COLO829 (cell line): ENCODE measurements around the gene TPM1.

Experiments
- DNase-seq: peaks from one replicate; pipeline ENCODE4 v3.0.0; 2012; ENCODE audit warnings: low spot score

The TPM1 gene

DNA sequence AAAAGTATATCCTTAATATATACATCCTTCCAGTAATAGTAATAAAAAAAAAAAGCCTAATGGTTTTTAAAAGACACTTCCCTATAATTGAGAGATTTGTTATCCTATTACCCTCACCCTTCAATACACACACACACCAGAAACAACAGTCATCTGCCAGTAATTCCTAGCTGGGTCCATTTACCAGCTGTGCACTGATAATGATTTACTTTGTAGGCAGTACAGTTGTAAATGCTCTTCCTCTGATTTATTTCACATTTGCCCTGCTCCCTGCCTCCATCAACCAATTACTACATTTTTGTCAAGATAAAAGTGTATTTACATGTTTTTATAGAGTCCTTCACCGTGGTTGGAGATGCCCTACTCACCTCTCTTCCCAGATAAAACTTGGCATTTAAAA is 12.4 kb downstream of the TPM1 start:
- no peak for DNase-seq

DNA sequence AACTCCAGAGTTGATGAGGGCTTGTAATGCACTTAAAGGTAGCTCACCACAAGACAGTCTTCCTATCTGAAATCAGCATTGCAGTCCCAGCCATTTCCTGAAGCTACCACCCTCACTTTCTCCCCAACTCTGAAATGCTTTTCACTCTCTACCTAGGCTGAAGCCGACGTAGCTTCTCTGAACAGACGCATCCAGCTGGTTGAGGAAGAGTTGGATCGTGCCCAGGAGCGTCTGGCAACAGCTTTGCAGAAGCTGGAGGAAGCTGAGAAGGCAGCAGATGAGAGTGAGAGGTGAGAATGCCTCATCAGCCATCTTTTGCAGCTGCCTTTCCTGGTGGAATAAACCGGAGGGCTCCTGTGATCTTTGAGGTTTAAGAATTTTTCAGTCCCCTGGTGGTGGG is 14.3 kb downstream of the TPM1 start:
- no peak for DNase-seq

DNA sequence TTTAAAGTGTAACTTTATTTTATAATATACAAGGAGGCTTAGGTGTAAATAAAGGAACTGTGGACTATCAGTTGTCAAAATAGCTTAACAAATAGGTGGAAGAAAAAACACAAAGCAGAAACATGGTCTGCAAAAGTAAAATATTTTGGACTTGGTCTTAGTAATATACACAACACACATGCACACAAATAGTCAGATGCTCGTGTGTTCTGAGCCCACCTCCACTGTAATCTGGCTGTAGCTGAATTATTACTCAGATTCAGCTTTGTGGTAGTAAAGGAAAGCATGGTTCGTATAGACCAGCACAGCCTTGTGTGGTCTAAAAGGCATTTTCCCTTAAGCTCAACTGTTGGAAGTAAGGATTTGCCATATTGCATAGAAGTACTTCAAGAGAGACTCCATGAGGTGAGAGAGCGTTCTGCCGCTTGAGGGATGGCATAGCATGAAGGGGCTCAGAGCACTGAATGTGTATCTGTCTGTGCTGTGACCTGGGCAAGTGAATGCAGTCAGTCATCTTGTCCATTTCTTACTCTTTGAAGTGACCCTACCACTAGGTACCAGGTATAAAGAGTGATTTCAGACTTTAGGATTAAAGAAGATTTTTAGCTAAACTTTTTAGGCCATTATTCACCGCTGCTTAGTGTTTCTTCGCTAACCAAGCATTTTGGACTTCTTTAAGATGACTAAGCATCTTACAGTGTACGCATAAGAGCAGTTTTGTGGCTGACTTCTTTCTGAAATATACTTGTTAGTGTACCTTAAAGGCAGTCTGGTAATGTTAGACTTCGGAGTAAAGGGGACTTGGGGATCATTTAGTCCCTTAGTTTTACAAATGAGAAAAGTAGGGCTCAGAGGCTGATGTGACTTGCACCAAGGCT is 15.2 kb downstream of the TPM1 start:
- no peak for DNase-seq

DNA sequence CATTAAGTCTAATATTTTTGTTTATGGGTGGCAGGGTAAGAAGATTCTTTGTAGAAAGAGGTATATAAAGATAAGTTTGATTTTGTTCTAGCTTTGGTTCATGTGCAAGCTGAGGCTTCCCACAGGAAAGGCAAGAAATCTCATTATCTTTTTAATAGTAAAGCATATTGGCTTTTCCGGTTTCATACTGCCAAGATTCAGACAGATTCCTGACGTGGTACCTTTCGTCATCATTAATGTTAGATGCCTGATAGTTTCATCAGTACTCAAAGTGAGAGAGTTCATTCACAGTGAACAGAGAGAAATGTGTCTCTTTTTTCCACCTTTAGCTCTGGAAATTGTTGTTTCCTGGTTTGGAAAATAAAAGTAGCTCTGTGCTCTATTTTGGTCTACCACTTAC is 16.5 kb downstream of the TPM1 start:
- no peak for DNase-seq

DNA sequence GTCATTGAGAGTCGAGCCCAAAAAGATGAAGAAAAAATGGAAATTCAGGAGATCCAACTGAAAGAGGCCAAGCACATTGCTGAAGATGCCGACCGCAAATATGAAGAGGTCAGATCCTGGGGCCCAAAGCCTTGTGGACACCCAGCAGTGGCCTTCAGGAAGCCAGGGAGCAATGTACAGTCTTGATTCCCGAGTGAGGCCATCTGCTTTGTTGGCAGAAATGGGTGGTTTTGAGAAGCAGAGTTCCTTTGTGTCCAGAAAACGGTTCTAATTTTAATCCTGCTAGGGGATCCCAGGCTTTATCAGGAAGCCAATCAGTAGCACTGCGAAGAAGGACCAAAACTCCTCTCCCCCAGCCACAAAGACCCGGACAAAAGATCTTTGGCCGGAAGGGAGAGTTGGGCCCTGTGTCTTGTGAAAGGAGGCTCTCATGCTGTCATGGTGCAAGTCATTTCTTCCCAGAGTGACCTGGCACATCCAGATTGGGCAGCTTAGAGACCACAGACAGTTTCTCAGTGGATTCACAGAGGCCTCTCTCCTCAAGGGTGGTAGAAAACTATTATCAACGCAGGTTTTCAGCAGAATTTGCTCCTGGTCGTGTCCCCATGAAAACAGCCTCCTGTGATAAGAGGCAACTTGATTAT is 17.1 kb downstream of the TPM1 start:
- DNase-seq = no peak

DNA sequence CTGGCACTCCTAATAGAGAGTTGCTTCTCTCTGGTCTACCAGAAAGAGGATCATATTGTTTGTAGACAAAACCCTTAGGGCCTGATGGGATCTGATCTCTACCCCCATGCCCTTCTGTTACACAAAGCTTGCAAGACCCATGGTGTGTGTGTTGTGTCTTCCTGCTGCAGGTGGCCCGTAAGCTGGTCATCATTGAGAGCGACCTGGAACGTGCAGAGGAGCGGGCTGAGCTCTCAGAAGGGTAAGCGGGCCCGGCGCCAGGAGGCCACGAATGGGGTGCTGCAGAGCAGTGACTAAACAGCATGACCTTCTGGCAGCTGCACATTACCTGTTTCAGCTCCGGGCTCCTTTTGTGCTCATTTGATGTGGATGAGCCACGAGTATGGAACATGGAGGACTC is 18.2 kb downstream of the TPM1 start:
- no peak for DNase-seq

DNA sequence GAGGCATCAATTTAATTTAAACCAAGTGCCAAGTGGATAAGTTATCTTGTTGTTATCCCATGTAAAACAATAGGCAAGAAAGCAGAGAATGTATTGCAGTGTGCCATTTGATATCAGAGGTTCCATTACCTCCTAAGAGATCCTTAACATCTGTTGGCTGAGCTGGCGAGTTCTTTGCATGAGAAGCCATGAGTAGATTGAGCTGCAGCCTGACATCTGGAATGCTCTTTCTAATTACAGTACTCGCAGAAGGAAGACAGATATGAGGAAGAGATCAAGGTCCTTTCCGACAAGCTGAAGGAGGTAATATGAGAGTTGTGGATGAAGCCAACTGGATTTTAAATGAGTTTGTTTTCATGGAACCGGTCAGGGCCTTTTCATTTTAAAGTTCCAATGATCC is 19.4 kb downstream of the TPM1 start:
- no peak for DNase-seq

DNA sequence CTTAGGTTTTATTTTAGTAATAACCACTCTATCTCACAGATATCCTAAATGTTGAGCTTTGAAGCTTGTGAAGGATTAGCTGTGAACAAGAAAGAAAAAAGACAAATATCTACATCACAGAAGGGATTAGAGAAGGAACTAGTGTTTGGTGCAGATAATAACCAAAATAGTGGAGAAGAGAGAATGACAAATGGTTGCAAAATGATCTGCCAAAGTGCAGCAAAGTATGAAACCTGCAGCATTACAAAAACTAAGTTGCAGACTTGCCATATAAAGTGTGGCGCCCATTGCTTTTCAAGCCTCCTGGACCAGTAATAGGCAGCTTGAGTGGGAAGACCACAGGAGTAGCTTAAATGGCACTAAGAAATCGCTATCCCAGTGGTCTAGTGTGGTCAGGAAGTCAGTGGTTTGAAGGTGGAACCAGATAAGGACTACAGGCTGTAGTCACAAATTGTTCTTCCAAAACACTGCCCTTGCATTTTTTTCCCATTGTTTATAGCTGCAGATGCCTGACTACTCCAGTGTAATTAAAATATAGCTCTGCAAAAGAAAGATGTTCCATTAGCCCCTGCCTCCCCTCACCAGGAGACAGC is 20.7 kb downstream of the TPM1 start:
- DNase-seq = no peak

DNA sequence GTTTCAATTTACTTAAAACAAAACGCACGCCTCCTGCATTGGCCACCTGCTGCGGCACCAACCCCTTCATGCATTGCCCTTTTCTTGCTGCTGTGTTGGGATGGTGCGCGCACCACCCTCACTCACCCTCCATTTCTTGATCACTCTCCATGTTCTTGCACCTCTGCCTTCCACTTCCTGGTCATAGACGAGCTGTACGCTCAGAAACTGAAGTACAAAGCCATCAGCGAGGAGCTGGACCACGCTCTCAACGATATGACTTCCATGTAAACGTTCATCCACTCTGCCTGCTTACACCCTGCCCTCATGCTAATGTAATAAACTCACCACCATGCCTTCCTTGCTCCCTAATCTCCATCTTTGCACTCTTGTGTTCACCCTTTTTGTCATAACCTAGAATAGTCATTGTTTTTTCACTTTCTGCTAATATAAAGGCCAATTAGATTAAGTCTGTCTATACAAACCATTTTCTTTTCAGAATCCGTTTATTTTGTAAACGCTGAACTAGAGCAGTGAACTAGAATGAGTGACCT is 21.4 kb downstream of the TPM1 start:
- no peak for DNase-seq

DNA sequence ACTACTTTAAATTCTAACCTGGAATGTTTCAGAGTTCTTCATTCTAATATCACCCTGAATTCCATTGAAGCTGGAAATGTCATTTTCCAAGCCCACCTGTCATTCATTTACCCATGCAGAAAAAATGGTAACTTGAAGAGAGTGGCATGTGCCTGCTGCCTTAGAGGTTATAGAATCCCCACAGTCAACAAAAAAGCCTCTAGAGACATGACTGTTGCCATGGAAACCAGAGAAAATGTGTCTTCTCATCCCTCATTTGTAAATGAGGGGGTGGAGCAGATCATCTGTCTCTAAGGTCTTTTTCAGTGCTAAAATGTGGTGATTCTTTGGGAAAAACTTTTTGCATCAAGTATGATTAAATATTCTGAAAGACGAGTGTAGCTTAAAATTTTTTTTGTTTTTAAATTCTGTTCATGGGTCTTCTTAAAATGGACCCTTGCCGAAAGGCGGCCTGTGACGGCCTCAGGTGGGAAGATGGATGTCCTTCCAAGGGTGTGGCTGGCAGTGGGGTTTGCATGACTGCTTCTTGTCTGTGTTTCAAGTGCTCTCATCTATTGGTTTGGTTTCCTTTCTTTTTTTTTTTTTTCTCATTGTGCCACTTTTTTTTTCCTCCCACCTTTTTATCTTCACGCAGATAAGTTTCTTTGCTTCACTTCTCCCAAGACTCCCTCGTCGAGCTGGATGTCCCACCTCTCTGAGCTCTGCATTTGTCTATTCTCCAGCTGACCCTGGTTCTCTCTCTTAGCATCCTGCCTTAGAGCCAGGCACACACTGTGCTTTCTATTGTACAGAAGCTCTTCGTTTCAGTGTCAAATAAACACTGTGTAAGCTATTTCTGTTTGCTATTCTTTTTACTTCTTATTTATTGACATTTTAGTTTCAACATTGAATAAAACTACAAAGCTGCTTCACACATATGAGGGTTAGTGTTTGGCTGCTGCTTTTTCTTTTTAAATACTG is 23.0 kb downstream of the TPM1 start:
- no peak for DNase-seq

DNA sequence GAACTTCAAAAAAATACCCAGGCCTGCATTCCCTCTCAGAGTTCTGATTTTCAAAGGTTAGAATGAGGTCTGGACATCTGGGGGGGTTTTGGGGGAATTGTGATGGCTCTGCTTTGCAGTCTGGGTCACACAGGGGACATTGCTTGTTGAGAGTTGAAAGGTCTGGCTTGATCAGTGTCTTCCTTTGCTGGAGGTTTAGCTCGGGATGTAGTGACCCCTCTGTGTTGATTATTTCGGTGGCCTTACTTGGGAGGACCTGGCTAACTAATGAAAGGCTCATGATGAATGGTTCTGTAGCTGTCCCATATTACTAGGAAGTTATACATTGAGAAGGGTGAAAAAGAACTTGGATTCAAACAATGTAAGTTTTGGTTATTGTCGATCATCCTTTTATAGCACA is 23.7 kb downstream of the TPM1 start:
- DNase-seq = no peak

DNA sequence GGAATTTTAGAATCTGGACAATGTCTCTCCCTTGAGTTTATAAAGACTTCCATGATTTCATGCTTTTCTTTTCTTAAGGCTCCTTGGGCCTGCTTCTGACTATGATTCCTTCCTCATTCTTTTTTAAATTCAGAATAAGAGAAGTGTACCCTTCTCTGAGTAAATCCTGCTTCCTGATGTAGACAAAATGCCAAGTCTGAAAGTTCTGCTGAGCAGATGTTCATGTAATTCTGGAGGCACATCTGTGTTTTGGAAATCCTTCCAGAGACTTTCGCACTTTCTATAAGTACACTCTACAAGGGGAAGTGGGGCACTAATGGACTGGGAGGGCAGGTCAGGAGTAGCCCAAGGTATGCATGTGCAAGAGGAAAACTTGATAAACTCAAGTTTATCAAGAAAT is 24.8 kb downstream of the TPM1 start:
- DNase-seq = no peak

DNA sequence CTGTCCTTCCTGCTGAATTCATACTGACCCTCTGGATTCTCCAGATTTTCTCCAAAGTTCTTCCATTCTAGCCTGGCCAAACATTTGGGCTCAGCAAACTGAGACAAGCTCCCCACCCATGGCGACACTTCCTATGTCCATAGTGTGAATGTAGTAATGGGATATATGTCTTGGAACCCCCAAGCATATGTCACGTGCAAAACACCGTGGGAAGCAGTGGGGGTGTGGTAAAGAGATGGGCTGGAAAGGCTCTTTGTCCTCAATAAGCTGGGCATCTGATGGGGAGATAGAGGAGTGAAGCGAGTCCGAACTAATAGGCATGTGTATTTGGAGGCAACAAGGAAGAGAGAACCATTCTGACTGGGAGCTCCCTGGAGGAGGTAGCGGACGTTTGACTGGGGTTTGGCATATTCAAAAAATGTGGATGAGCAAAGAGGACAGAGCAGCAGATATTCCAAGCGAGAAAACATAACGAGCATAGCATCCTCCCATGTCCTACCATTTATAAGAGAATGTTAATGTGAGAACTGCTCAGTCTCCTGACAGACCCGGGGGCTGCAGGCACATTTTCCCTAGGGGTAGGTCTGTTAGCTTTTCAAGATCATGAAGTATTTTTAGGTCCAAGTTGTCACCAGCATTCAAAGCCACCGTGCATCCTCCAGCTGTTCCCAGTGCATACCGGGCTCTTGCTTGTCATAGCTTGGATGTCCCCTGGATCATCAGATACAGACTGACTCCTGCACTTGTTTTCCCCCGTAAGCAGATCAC is 25.6 kb downstream of the TPM1 start:
- DNase-seq = no peak

DNA sequence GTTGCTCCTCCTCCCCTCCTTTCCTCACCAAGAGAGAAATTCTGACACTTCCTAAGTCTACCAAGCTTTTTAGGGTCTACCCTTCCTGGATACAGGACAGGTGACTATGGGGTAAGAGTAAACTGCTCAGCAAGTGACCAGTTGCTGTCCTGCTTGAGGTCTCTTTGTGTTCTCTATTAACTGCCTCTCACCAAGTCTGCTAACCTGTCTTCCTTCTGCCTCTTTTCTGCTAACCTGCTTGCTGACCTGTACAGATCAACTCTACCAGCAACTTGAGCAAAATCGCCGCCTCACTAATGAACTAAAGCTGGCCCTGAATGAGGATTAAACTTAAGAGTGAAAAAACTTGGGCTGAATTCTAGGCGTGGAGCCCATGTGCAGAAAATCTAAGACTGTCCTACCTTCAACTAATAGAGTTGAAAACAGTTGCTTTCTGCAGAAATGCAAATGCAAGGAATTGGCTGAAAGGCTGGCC is 27.1 kb downstream of the TPM1 start:
- DNase-seq = no peak

DNA sequence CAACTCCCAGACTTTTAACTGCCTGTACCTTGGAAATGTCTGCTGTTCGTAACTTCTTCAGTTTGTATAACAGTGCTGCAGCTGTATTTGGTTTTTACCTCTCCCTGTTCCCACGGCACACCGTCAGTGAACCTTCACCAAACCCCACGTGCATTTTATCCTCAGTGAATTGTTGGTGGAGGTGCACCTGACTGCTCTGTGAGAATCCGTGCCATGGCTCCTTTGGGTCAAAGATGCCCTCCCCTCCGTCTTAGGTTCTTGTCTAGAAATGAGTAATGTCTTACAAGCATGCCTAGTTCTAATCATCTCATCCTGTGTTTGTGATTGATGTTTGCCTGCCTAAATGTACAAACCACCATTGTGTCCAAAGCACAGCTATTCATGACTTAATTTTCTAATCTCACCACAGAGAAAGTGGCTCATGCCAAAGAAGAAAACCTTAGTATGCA is 28.2 kb downstream of the TPM1 start:
- peak; percentile 34 for DNase-seq

DNA sequence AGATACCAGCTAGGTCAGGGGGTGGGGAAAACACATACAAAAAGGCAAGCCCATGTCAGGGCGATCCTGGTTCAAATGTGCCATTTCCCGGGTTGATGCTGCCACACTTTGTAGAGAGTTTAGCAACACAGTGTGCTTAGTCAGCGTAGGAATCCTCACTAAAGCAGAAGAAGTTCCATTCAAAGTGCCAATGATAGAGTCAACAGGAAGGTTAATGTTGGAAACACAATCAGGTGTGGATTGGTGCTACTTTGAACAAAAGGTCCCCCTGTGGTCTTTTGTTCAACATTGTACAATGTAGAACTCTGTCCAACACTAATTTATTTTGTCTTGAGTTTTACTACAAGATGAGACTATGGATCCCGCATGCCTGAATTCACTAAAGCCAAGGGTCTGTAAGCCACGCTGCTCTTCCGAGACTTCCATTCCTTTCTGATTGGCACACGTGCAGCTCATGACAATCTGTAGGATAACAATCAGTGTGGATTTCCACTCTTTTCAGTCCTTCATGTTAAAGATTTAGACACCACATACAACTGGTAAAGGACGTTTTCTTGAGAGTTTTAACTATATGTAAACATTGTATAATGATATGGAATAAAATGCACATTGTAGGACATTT is 28.9 kb downstream of the TPM1 start:
- no peak for DNase-seq

DNA sequence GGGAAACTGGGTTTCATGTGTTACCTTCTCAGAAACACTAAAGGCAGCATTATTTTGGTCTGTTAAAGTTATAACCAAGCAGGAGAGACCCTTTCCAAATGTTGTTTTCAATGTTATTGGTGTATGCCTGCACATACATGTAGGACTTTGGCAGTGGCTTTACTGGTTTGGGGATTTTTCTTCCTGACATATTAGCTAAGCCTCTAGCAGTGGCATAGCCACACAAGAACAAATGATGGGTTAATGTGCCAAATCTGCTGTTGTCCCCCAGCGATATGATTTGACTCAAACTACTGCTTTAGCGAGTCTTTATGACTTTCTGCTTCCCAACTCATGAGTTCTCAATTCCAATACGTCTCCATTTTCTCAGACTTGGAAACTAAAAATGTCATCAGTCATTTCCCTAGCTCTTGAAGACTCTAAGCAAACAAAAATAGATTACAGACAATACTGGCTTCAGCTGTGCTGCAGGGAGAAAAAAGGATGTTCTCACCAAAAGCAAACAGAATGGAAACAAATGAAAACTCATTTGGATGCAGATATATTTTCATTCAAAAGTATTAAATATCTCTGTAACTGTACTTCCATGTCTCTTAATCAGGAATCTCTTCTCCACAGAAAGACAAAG is 29.6 kb downstream of the TPM1 start:
- no peak for DNase-seq

DNA sequence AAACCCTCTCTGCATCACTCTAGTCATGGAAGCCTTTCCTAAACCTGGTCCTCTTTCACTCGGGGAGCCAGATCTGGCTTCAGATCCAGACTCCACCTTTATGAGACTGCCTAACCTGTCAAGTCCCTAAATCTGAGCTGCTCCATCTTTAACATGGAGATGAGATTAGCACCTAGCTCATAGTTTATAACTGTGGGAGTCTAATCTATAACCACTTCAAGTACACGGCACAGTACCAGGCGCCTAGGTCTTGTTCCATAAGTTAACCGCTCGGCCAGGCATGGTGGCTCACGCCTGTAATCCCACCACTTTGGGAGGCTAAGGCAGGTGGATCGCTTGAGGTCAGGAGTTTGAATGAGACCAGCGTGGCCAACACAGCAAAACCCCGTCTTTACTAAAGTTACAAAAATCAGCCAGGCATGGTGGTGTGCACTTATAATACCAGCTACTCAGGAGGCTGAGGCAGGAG is 30.3 kb downstream of the TPM1 start:
- DNase-seq = no peak

DNA sequence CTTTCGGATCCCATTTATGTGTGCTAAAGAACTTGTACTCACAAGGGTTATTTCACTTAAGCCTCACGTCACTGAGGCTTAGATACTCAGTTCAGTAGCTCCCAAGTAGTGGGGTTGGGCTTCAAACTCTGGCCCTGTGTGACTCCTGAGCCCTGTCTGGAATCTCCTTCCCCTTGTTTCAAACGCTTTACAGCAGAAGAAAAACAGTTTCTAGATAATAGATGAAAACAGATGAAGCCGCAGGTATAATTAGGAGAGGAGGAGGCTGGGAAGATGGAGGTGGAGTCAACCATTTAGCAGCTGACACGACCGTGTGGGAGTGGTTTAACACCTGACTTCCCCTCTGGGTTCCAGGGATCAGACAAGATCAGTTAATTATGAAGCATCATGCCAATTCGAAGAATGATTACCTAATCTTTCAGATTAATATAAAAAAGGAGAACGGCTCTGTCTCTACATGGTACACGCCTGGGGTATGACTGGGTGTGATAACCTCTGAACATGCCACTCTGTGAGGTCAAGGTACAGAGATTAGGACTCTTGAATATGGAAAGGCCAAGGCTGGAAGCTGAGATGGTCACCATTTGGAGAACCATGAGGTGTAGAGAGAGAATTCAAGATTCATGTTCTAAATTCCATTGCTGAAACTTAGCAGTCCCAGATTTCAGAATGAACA is 31.1 kb downstream of the TPM1 start:
- DNase-seq = no peak
